Astrocyte (in vitro differentiated cells and primary cell): Measurements from ENCODE around the gene ELFN2. TPM values are rescaled to one million over a fixed set of nuclear protein-coding genes. Genes with fewer than 3 reads are reported as not detected.

ENCODE experiments used
- DNase-seq: peaks from one replicate; pipeline ENCODE4 v3.0.0-alpha.2; 2010; ENCODE audit warnings: low read depth
- FAIRE-seq: peaks from 2 replicates; lab custom pipeline; 2011; peaks lifted over from hg19 to GRCh38; lab: Jason Lieb, UNC
- H2AFZ ChIP-seq: 2 replicates; pipeline ENCODE4 v1.6.0; 2012; ENCODE audit warnings: low read depth, low read length, inconsistent platforms
- H3K27ac ChIP-seq: 2 replicates; pipeline ENCODE4 v1.5.1; 2011; ENCODE audit warnings: low read depth, low read length, inconsistent platforms
- H3K27me3 ChIP-seq: 2 replicates; pipeline ENCODE4 v1.6.0; 2011; ENCODE audit warnings: low read length, inconsistent platforms; ENCODE audit not compliant: insufficient read depth
- H3K36me3 ChIP-seq: 2 replicates; pipeline ENCODE4 v1.5.1; 2011; ENCODE audit warnings: low read length, inconsistent platforms; ENCODE audit not compliant: insufficient read depth
- H3K4me1 ChIP-seq: 2 replicates; pipeline ENCODE4 v1.5.1; 2011; ENCODE audit warnings: low read length, inconsistent platforms; ENCODE audit not compliant: insufficient read depth
- H3K4me2 ChIP-seq: 2 replicates; pipeline ENCODE4 v1.6.0; 2012; ENCODE audit warnings: low read length, inconsistent platforms
- H3K4me3 ChIP-seq: 2 replicates; pipeline ENCODE4 v1.5.1; 2011; ENCODE audit warnings: low read depth, mild to moderate bottlenecking, low read length, inconsistent platforms; ENCODE audit not compliant: insufficient read depth
- H3K79me2 ChIP-seq: 2 replicates; pipeline ENCODE4 v1.6.0; 2012; ENCODE audit warnings: mild to moderate bottlenecking, low read length, inconsistent platforms; ENCODE audit not compliant: insufficient read depth
- H3K9ac ChIP-seq: 2 replicates; pipeline ENCODE4 v1.6.0; 2012; ENCODE audit warnings: mild to moderate bottlenecking, low read length, inconsistent platforms
- H3K9me3 ChIP-seq: 2 replicates; pipeline ENCODE4 v1.5.1; 2012; ENCODE audit warnings: low read depth, mild to moderate bottlenecking, low read length, inconsistent platforms; ENCODE audit not compliant: insufficient read depth
- H4K20me1 ChIP-seq: 2 replicates; pipeline ENCODE4 v1.6.0; 2012; ENCODE audit warnings: low read length, inconsistent platforms; ENCODE audit not compliant: insufficient read depth
- H3K27ac Mint-ChIP-seq: one replicate; pipeline ENCODE4 v1.8.0; 2021; ENCODE audit warnings: mild to moderate bottlenecking, mixed read lengths; ENCODE audit not compliant: unreplicated experiment
- H3K27me3 Mint-ChIP-seq: one replicate; pipeline ENCODE4 v1.8.0; 2021; ENCODE audit warnings: low read depth, mixed read lengths; ENCODE audit not compliant: unreplicated experiment
- H3K36me3 Mint-ChIP-seq: one replicate; pipeline ENCODE4 v1.8.0; 2021; ENCODE audit warnings: low read depth, mixed read lengths; ENCODE audit not compliant: unreplicated experiment
- H3K4me1 Mint-ChIP-seq: one replicate; pipeline ENCODE4 v1.8.0; 2021; ENCODE audit warnings: low read depth, mixed read lengths; ENCODE audit not compliant: unreplicated experiment
- H3K4me3 Mint-ChIP-seq: one replicate; pipeline ENCODE4 v1.8.0; 2021; ENCODE audit warnings: mild to moderate bottlenecking, moderate library complexity, mixed read lengths; ENCODE audit not compliant: unreplicated experiment
- H3K9me3 Mint-ChIP-seq: one replicate; pipeline ENCODE4 v1.8.0; 2021; ENCODE audit warnings: mild to moderate bottlenecking, mixed read lengths; ENCODE audit not compliant: unreplicated experiment
- CTCF ChIP-seq: IDR thresholded peaks from 2 replicates; pipeline ENCODE4 v1.5.1; 2011; ENCODE audit warnings: low read depth, mild to moderate bottlenecking, inconsistent platforms, low read length, moderate library complexity; ENCODE audit not compliant: insufficient read depth
- EZH2 ChIP-seq: IDR thresholded peaks from 2 replicates; pipeline ENCODE4 v1.6.1; 2012; ENCODE audit warnings: mild to moderate bottlenecking, low read length, inconsistent platforms; ENCODE audit not compliant: insufficient read depth
- total RNA-seq: library from RNA; stranded (reverse); gene quantifications from 2 replicates; pipeline ENCODE4 v1.2.1, GENCODE V29; 2021

Gene ELFN2
- total RNA-seq, 1 donor from 2014 or later, result 2.8 TPM

GRCh38 chr22:37445501-37445900 is 18.2 kb upstream of the ELFN2 start:
- no peak for DNase-seq
- H3K36me3 ChIP-seq, result no peaks in the 10 kb centered on the region
- no peak overlapping the region for H3K4me3 ChIP-seq
- TF ChIP-seq EZH2, result no peak
- TF ChIP-seq CTCF, result no peak
- no peaks in the 10 kb centered on the region for H4K20me1 ChIP-seq
- Mint-ChIP-seq H3K4me3 (no peak overlapping the region), H3K27me3 (peaks cover 16% of the 10 kb centered on the region), H3K9me3 (peaks cover 4% of the 10 kb centered on the region), H3K27ac (no peak overlapping the region), H3K36me3 (peaks cover 2% of the 10 kb centered on the region), H3K4me1 (no peaks in the 10 kb centered on the region)
- no peak overlapping the region for H3K4me2 ChIP-seq
- FAIRE-seq, result no peak
- no peak overlapping the region for H3K27ac ChIP-seq
- H3K79me2 ChIP-seq, result no peaks in the 10 kb centered on the region
- H2AFZ ChIP-seq, result no peak overlapping the region
- no peaks in the 10 kb centered on the region for H3K27me3 ChIP-seq
- H3K9ac ChIP-seq, result no peak overlapping the region
- peaks cover 4% of the 10 kb centered on the region for H3K9me3 ChIP-seq
- H3K4me1 ChIP-seq, result no peaks in the 10 kb centered on the region

DNA sequence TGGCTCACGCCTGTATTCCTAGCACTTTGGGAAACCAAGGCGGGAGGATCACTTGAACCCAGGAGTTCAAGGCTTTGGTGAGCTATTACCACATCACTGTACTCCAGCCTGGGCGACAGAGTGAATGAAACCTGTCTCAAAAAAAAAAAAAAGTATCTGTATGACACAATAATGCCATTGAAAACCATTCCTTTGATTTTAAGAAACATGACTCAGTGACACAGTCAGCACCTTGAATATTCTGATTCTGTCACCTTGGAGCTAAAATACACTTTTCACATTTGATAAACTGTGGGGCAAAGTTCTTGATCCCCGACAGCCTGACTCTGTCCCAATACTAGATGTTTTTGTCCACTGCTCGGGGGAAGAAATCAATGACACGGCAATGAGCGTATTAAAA is 16.7 kb upstream of the ELFN2 start:
- Histone ChIP-seq H3K4me2 (no peak overlapping the region), H3K27ac (no peak overlapping the region), H3K36me3 (no peaks in the 10 kb centered on the region), H3K27me3 (no peaks in the 10 kb centered on the region), H2AFZ (no peak overlapping the region), H3K9me3 (peaks cover 6% of the 10 kb centered on the region), H3K4me1 (no peaks in the 10 kb centered on the region), H3K79me2 (no peaks in the 10 kb centered on the region), H3K4me3 (no peak overlapping the region), H3K9ac (no peak overlapping the region), H4K20me1 (no peaks in the 10 kb centered on the region)
- Mint-ChIP-seq H3K36me3 (peaks cover 2% of the 10 kb centered on the region), H3K4me3 (no peak overlapping the region), H3K27me3 (peaks cover 17% of the 10 kb centered on the region), H3K9me3 (peaks cover 7% of the 10 kb centered on the region), H3K4me1 (no peaks in the 10 kb centered on the region), H3K27ac (no peak overlapping the region)
- DNase-seq, result no peak
- no peak for TF ChIP-seq EZH2
- TF ChIP-seq CTCF, result no peak
- no peak for FAIRE-seq

GRCh38 chr22:37443086-37443485 is 15.8 kb upstream of the ELFN2 start:
- Mint-ChIP-seq H3K27ac (no peak overlapping the region), H3K27me3 (peaks cover 18% of the 10 kb centered on the region), H3K9me3 (peaks cover 7% of the 10 kb centered on the region), H3K36me3 (peaks cover 2% of the 10 kb centered on the region), H3K4me3 (no peak overlapping the region), H3K4me1 (no peaks in the 10 kb centered on the region)
- Histone ChIP-seq H3K4me2 (no peak overlapping the region), H3K79me2 (no peaks in the 10 kb centered on the region), H3K9me3 (peaks cover 6% of the 10 kb centered on the region), H3K36me3 (no peaks in the 10 kb centered on the region), H3K27ac (no peak overlapping the region), H3K4me3 (no peak overlapping the region), H2AFZ (no peak overlapping the region), H3K4me1 (no peaks in the 10 kb centered on the region), H4K20me1 (no peaks in the 10 kb centered on the region), H3K9ac (no peak overlapping the region), H3K27me3 (no peaks in the 10 kb centered on the region)
- DNase-seq (no peak), FAIRE-seq (no peak)
- no peak for TF ChIP-seq EZH2
- TF ChIP-seq CTCF, result no peak
